Measurements from ENCODE around the gene PEPD. TPM values are rescaled to one million over a fixed set of nuclear protein-coding genes. Genes with fewer than 3 reads are reported as not detected.
A peak's percentile ranks its signal among the peaks of the same experiment; 100 is the strongest.

The PEPD gene
- total RNA-seq, 2 donors from 2014 or later = 18.7 to 25.7 TPM

- peaks cover 16 to 18% of the 10 kb centered on the region in 2 donors for H3K4me1 Mint-ChIP-seq (ENCODE audit: low read depth in 2 of 2)
- no peak overlapping the region for H3K4me3 Mint-ChIP-seq
- ATAC-seq (no peak), DNase-seq (ENCODE audit: low spot score) (no peak)
- H3K27me3 Mint-ChIP-seq = no peaks in the 10 kb centered on the region
- no peaks in the 10 kb centered on the region for H3K36me3 Mint-ChIP-seq
- H3K9me3 Mint-ChIP-seq = no peaks in the 10 kb centered on the region
- H3K27ac Mint-ChIP-seq = no peak overlapping the region
Measured at GRCh38 chr19:33504058-33504444, 17.5 kb downstream of the PEPD start.

GRCh38 chr19:33503433-33504057 is 18.0 kb downstream of the PEPD start:
- Mint-ChIP-seq H3K9me3 (no peaks in the 10 kb centered on the region), H3K27ac (no peak overlapping the region), H3K4me3 (no peak overlapping the region), H3K36me3 (no peaks in the 10 kb centered on the region), H3K27me3 (no peaks in the 10 kb centered on the region), H3K4me1 (ENCODE audit: low read depth in 2 of 2) (peaks cover 16 to 18% of the 10 kb centered on the region in 2 donors)
- DNase-seq (ENCODE audit: low spot score) (no peak), ATAC-seq (no peak)

GRCh38 chr19:33503030-33503429 is 18.6 kb downstream of the PEPD start:
- Mint-ChIP-seq H3K4me3 (no peak overlapping the region), H3K27me3 (no peaks in the 10 kb centered on the region), H3K9me3 (no peaks in the 10 kb centered on the region), H3K36me3 (no peaks in the 10 kb centered on the region), H3K27ac (no peak overlapping the region), H3K4me1 (ENCODE audit: low read depth in 2 of 2) (peaks cover 16 to 18% of the 10 kb centered on the region in 2 donors)
- no peak for DNase-seq (ENCODE audit: low spot score)
- ATAC-seq = no peak

GRCh38 chr19:33502521-33502920 is 19.1 kb downstream of the PEPD start:
- Mint-ChIP-seq H3K36me3 (no peaks in the 10 kb centered on the region), H3K27ac (no peak overlapping the region)

GRCh38 chr19:33501693-33502356 is 19.8 kb downstream of the PEPD start:
- ATAC-seq (no peak), DNase-seq (ENCODE audit: low spot score) (no peak)
- H3K9me3 Mint-ChIP-seq = no peaks in the 10 kb centered on the region
- no peaks in the 10 kb centered on the region for H3K36me3 Mint-ChIP-seq
- H3K4me1 Mint-ChIP-seq (ENCODE audit: low read depth in 2 of 2) = peaks cover 15% of the 10 kb centered on the region in 2 donors
- H3K27me3 Mint-ChIP-seq = no peaks in the 10 kb centered on the region
- no peak overlapping the region for H3K27ac Mint-ChIP-seq
- H3K4me3 Mint-ChIP-seq = no peak overlapping the region

More at GRCh38 chr19:33502521-33502920, 19.1 kb downstream of the PEPD start:
- no peak for DNase-seq (ENCODE audit: low spot score)
- no peak for ATAC-seq
- no peaks in the 10 kb centered on the region for H3K9me3 Mint-ChIP-seq
- no peaks in the 10 kb centered on the region for H3K27me3 Mint-ChIP-seq
- H3K4me1 Mint-ChIP-seq (ENCODE audit: low read depth in 2 of 2) = peaks cover 16 to 18% of the 10 kb centered on the region in 2 donors
- no peak overlapping the region for H3K4me3 Mint-ChIP-seq

GRCh38 chr19:33500991-33501390 is 20.6 kb downstream of the PEPD start:
- peaks cover 6% of the 10 kb centered on the region in 2 donors for H3K4me1 Mint-ChIP-seq (ENCODE audit: low read depth in 2 of 2)
- no peak for DNase-seq (ENCODE audit: low spot score)
- no peaks in the 10 kb centered on the region for H3K36me3 Mint-ChIP-seq
- peak in 1 of 2 donors; percentile 26 for ATAC-seq
- no peak overlapping the region for H3K4me3 Mint-ChIP-seq
- no peak overlapping the region for H3K27ac Mint-ChIP-seq
- H3K27me3 Mint-ChIP-seq = no peaks in the 10 kb centered on the region
- H3K9me3 Mint-ChIP-seq = no peaks in the 10 kb centered on the region

- no peak overlapping the region for H3K4me3 Mint-ChIP-seq
- no peak overlapping the region for H3K27ac Mint-ChIP-seq
- ATAC-seq = no peak
Measured at GRCh38 chr19:33500586-33500985, 21.0 kb downstream of the PEPD start.

GRCh38 chr19:33499671-33500506 is 21.7 kb downstream of the PEPD start:
- Mint-ChIP-seq H3K27me3 (no peaks in the 10 kb centered on the region), H3K9me3 (no peaks in the 10 kb centered on the region)
- peak; percentile 22 to 30 for ATAC-seq

More at GRCh38 chr19:33500586-33500985, 21.0 kb downstream of the PEPD start:
- no peaks in the 10 kb centered on the region for H3K36me3 Mint-ChIP-seq
- no peaks in the 10 kb centered on the region for H3K9me3 Mint-ChIP-seq
- H3K27me3 Mint-ChIP-seq = no peaks in the 10 kb centered on the region
- DNase-seq (ENCODE audit: low spot score) = no peak
- peaks cover 2% of the 10 kb centered on the region in 2 donors for H3K4me1 Mint-ChIP-seq (ENCODE audit: low read depth in 2 of 2)

GRCh38 chr19:33499248-33499647 is 22.3 kb downstream of the PEPD start:
- Mint-ChIP-seq H3K9me3 (no peaks in the 10 kb centered on the region), H3K27me3 (no peaks in the 10 kb centered on the region), H3K4me1 (ENCODE audit: low read depth in 2 of 2) (no peaks in the 10 kb centered on the region), H3K36me3 (no peaks in the 10 kb centered on the region), H3K27ac (no peak overlapping the region), H3K4me3 (no peak overlapping the region)
- ATAC-seq (peak in 1 of 2 donors; percentile 25), DNase-seq (ENCODE audit: low spot score) (no peak)

More at GRCh38 chr19:33499671-33500506, 21.7 kb downstream of the PEPD start:
- H3K4me1 Mint-ChIP-seq (ENCODE audit: low read depth in 2 of 2) = no peaks in the 10 kb centered on the region
- no peak overlapping the region for H3K27ac Mint-ChIP-seq
- no peak overlapping the region for H3K4me3 Mint-ChIP-seq
- no peak for DNase-seq (ENCODE audit: low spot score)
- no peaks in the 10 kb centered on the region for H3K36me3 Mint-ChIP-seq

- ATAC-seq (no peak), DNase-seq (ENCODE audit: low spot score) (no peak)
- no peaks in the 10 kb centered on the region for H3K36me3 Mint-ChIP-seq
- H3K9me3 Mint-ChIP-seq = no peaks in the 10 kb centered on the region
- H3K27ac Mint-ChIP-seq = no peak overlapping the region
- H3K27me3 Mint-ChIP-seq = no peaks in the 10 kb centered on the region
- H3K4me1 Mint-ChIP-seq (ENCODE audit: low read depth in 2 of 2) = peaks cover 0 to 4% of the 10 kb centered on the region in 2 donors
- no peak overlapping the region for H3K4me3 Mint-ChIP-seq
Measured at GRCh38 chr19:33498391-33499000, 23.1 kb downstream of the PEPD start.

GRCh38 chr19:33497778-33498175 is 23.8 kb downstream of the PEPD start:
- DNase-seq (ENCODE audit: low spot score) = no peak
- Mint-ChIP-seq H3K36me3 (no peaks in the 10 kb centered on the region), H3K27ac (no peak overlapping the region), H3K27me3 (no peaks in the 10 kb centered on the region), H3K4me3 (no peak overlapping the region), H3K9me3 (no peaks in the 10 kb centered on the region), H3K4me1 (ENCODE audit: low read depth in 2 of 2) (peaks cover 0 to 4% of the 10 kb centered on the region in 2 donors)
- no peak for ATAC-seq

GRCh38 chr19:33497131-33497777 is 24.3 kb downstream of the PEPD start:
- no peak overlapping the region for H3K4me3 Mint-ChIP-seq
- ATAC-seq (no peak), DNase-seq (ENCODE audit: low spot score) (no peak)
- H3K4me1 Mint-ChIP-seq (ENCODE audit: low read depth in 2 of 2) = peaks cover 0 to 4% of the 10 kb centered on the region in 2 donors
- no peak overlapping the region for H3K27ac Mint-ChIP-seq
- H3K27me3 Mint-ChIP-seq = no peaks in the 10 kb centered on the region
- H3K9me3 Mint-ChIP-seq = no peaks in the 10 kb centered on the region
- H3K36me3 Mint-ChIP-seq = no peaks in the 10 kb centered on the region
